IMR-90 (cell line): ENCODE data around the gene ZBP1. TPM values are rescaled to one million over a fixed set of nuclear protein-coding genes. Genes with fewer than 3 reads are reported as not detected.
A peak's percentile ranks its signal among the peaks of the same experiment; 100 is the strongest.

Experiments
- ATAC-seq: fragments of 200-7000 bp; cut with Tn5 transposase; 2 replicates; pipeline ENCODE4 v1.9.1; 2020; ENCODE audit warnings: low read depth, mild to moderate bottlenecking, moderate library complexity
- BruUV-seq: library from RNA; stranded (reverse); fragments of 400-500 nt; replicated peaks from 2 replicates; lab custom pipeline; 2021; lab: Mats Ljungman, UMichigan
- CTCF ChIA-PET: fragments of 300-600 bp; formaldehyde crosslinking; extraction: SDS; loops from one replicate; lab custom pipeline; 2021; ENCODE audit warnings: antibody characterized with exemption; lab: Yijun Ruan, JAX
- POLR2A ChIA-PET: fragments of 300-600 bp; sonication (Branson Sonifier 250); formaldehyde crosslinking; loops from one replicate; lab custom pipeline; 2022; ENCODE audit warnings: antibody characterized with exemption; ENCODE audit not compliant: unreplicated experiment; lab: Charles Lee
- DNase-seq: peaks from one replicate; pipeline ENCODE4 v3.0.0; 2013
- H2AFZ ChIP-seq: replicated peaks from 2 replicates; pipeline ENCODE3; 2013; ENCODE audit warnings: low read length, mild to moderate bottlenecking; ENCODE audit not compliant: poor library complexity
- H2AK5ac ChIP-seq: 2 replicates; pipeline ENCODE4 v1.6.1; 2013; ENCODE audit warnings: low read depth, low read length, inconsistent platforms
- H2AK9ac ChIP-seq: replicated peaks from 2 replicates; pipeline ENCODE3; 2013; ENCODE audit warnings: mild to moderate bottlenecking, low read depth, low read length, moderate library complexity; ENCODE audit not compliant: poor library complexity
- H2BK120ac ChIP-seq: 2 replicates; pipeline ENCODE4 v1.6.1; 2013; ENCODE audit warnings: low read depth, low read length, inconsistent platforms
- H2BK15ac ChIP-seq: 3 replicates; pipeline ENCODE4 v1.6.1; 2013; ENCODE audit warnings: low read depth, low read length, inconsistent platforms
- H2BK20ac ChIP-seq: 2 replicates; pipeline ENCODE4 v1.6.1; 2013; ENCODE audit warnings: low read depth, mild to moderate bottlenecking, inconsistent platforms, low read length, moderate library complexity
- H2BK5ac ChIP-seq: 2 replicates; pipeline ENCODE4 v1.6.1; 2013; ENCODE audit warnings: mild to moderate bottlenecking, low read depth, low read length, inconsistent platforms; ENCODE audit not compliant: poor library complexity, severe bottlenecking
- H3K14ac ChIP-seq: replicated peaks from 2 replicates; pipeline ENCODE4 v1.6.1; 2013; ENCODE audit warnings: low read depth, low read length, inconsistent platforms
- H3K18ac ChIP-seq: 2 replicates; pipeline ENCODE4 v1.6.1; 2013; ENCODE audit warnings: low read depth, low read length, control low read depth
- H3K23ac ChIP-seq: 2 replicates; pipeline ENCODE4 v1.6.1; 2013; ENCODE audit warnings: low read depth, low read length, inconsistent platforms
- H3K27ac ChIP-seq: 2 replicates; pipeline ENCODE4 v1.5.1; 2013; ENCODE audit warnings: mild to moderate bottlenecking, control low read depth, low read length; ENCODE audit not compliant: insufficient read depth
- H3K27me3 ChIP-seq: 2 replicates; pipeline ENCODE4 v1.6.1; 2013; ENCODE audit warnings: low read length; ENCODE audit not compliant: control insufficient read depth, insufficient read depth
- H3K36me3 ChIP-seq: 2 replicates; pipeline ENCODE4 v1.6.1; 2013; ENCODE audit warnings: low read length, mixed read lengths; ENCODE audit not compliant: control insufficient read depth, insufficient read depth
- H3K4ac ChIP-seq: 2 replicates; pipeline ENCODE4 v1.6.1; 2013; ENCODE audit warnings: low read depth, low read length, inconsistent platforms
- H3K4me1 ChIP-seq: 2 replicates; pipeline ENCODE4 v1.6.1; 2013; ENCODE audit warnings: low read length, mixed read lengths; ENCODE audit not compliant: control insufficient read depth, insufficient read depth
- H3K4me2 ChIP-seq: 2 replicates; pipeline ENCODE4 v1.6.1; 2013; ENCODE audit warnings: low read depth, mild to moderate bottlenecking, control low read depth, low read length, moderate library complexity
- H3K4me3 ChIP-seq: 2 replicates; pipeline ENCODE4 v1.5.1; 2013; ENCODE audit warnings: low read depth, mild to moderate bottlenecking, control low read depth, low read length, moderate library complexity; ENCODE audit not compliant: insufficient read depth
- H3K56ac ChIP-seq: 2 replicates; pipeline ENCODE4 v1.6.1; 2013; ENCODE audit warnings: low read length, inconsistent platforms; ENCODE audit not compliant: insufficient read depth; ENCODE audit errors: extremely low read depth
- H3K79me1 ChIP-seq, 2 experiments: 2 replicates each; pipeline ENCODE4 v1.6.1; 2013; ENCODE audit warnings: low read length in 2 of 2, inconsistent platforms in 1 of 2, low read depth in 1 of 2
- H3K9ac ChIP-seq: 2 replicates; pipeline ENCODE4 v1.6.1; 2013; ENCODE audit warnings: low read depth, low read length, control low read depth
- H3K9me1 ChIP-seq: 2 replicates; pipeline ENCODE4 v1.6.1; 2013; ENCODE audit warnings: low read length, inconsistent platforms; ENCODE audit not compliant: insufficient read depth
- H3K9me3 ChIP-seq: 2 replicates; pipeline ENCODE4 v1.6.1; 2013; ENCODE audit warnings: low read length; ENCODE audit not compliant: control insufficient read depth, insufficient read depth
- H4K20me1 ChIP-seq: 2 replicates; pipeline ENCODE4 v1.6.1; 2013; ENCODE audit warnings: low read length, inconsistent platforms; ENCODE audit not compliant: insufficient read depth
- H4K5ac ChIP-seq: 2 replicates; pipeline ENCODE4 v1.6.1; 2013; ENCODE audit warnings: mild to moderate bottlenecking, low read depth, low read length, control low read depth
- H4K8ac ChIP-seq, 2 experiments: 2 replicates each; pipeline ENCODE4 v1.6.1; 2013; ENCODE audit warnings: low read depth in 2 of 2, low read length in 2 of 2, control low read depth in 1 of 2, inconsistent platforms in 1 of 2
- H4K91ac ChIP-seq: 2 replicates; pipeline ENCODE4 v1.6.1; 2013; ENCODE audit warnings: low read depth, low read length, inconsistent platforms; ENCODE audit not compliant: insufficient read depth
- BHLHE40 ChIP-seq: fragments of 150-350 bp; IDR thresholded peaks from 2 replicates; pipeline ENCODE4 v1.6.1; 2016; ENCODE audit warnings: mild to moderate bottlenecking, low read depth, low read length
- CEBPB ChIP-seq: IDR thresholded peaks from 2 replicates; pipeline ENCODE4 v1.6.1; 2012; ENCODE audit warnings: low read depth, low read length, improper control_type of control experiment
- CHD1 ChIP-seq: IDR thresholded peaks from 2 replicates; pipeline ENCODE4 v1.6.1; 2012; ENCODE audit warnings: low read depth, low read length, improper control_type of control experiment
- ELK1 ChIP-seq: fragments of 150-350 bp; IDR thresholded peaks from 2 replicates; pipeline ENCODE4 v1.6.1; 2016; ENCODE audit warnings: low read depth, mild to moderate bottlenecking, low read length, moderate library complexity, borderline replicate concordance
- FOS ChIP-seq: fragments of 150-350 bp; IDR thresholded peaks from 2 replicates; pipeline ENCODE4 v1.6.1; 2016; ENCODE audit warnings: low read depth, low read length
- MAFK ChIP-seq: IDR thresholded peaks from 2 replicates; pipeline ENCODE4 v1.6.1; 2012; ENCODE audit warnings: low read depth, low read length, improper control_type of control experiment
- MAZ ChIP-seq: IDR thresholded peaks from 2 replicates; pipeline ENCODE4 v1.6.1; 2012; ENCODE audit warnings: low read depth, mild to moderate bottlenecking, low read length, improper control_type of control experiment, moderate library complexity, borderline replicate concordance
- MXI1 ChIP-seq: IDR thresholded peaks from 2 replicates; pipeline ENCODE4 v1.6.1; 2012; ENCODE audit warnings: low read depth, mild to moderate bottlenecking, low read length, moderate library complexity, borderline replicate concordance
- NFE2L2 ChIP-seq: fragments of 150-350 bp; IDR thresholded peaks from 2 replicates; pipeline ENCODE4 v1.6.1; 2016; ENCODE audit warnings: low read depth, mild to moderate bottlenecking, low read length
- POLR2A ChIP-seq: IDR thresholded peaks from 2 replicates; pipeline ENCODE4 v1.6.1; 2012; ENCODE audit warnings: mild to moderate bottlenecking, low read depth, low read length
- RAD21 ChIP-seq: IDR thresholded peaks from 2 replicates; pipeline ENCODE4 v1.6.1; 2012; ENCODE audit warnings: low read length, improper control_type of control experiment
- RCOR1 ChIP-seq: IDR thresholded peaks from 2 replicates; pipeline ENCODE4 v1.6.1; 2012; ENCODE audit warnings: mild to moderate bottlenecking, low read length, improper control_type of control experiment; ENCODE audit not compliant: insufficient replicate concordance
- RFX5 ChIP-seq: IDR thresholded peaks from 2 replicates; pipeline ENCODE4 v1.8.0; 2012; ENCODE audit warnings: low read depth, mild to moderate bottlenecking, low read length, moderate library complexity
- SMC3 ChIP-seq: fragments of 150-350 bp; IDR thresholded peaks from 2 replicates; pipeline ENCODE4 v1.6.1; 2016; ENCODE audit warnings: low read depth, mild to moderate bottlenecking, antibody characterized with exemption, low read length, moderate library complexity
- WGBS, 2 experiments: methylation state at CpG; one replicate each; pipeline versions ENCODE4 v1.1.5 to v1.1.7; 2013; ENCODE audit warnings: missing lambda C conversion rate in 2 of 2; ENCODE audit not compliant: insufficient read length in 1 of 2; ENCODE audit errors: extremely low coverage in 2 of 2; 5-methylcytosine and 5-hydroxymethylcytosine counted together
- dilution Hi-C: fragments of 300-500 bp; cut with HindIII; formaldehyde crosslinking; loops from one replicate; pipeline ENCODE4 v1.14.3; 2018; ENCODE audit warnings: low sequenced_read_pairs; ENCODE audit not compliant: unreplicated experiment
- in situ Hi-C: fragments of 300-500 bp; cut with MboI; formaldehyde crosslinking; loops from 3 replicates; pipeline ENCODE4 v1.14.3; 2019; ENCODE audit warnings: low sequenced_read_pairs, inconsistent platforms, mixed read lengths
- intact Hi-C: fragments of 100-400 bp; cut with micrococcal nuclease; formaldehyde crosslinking; loops from 2 replicates; pipeline ENCODE4 v1.10.0; 2022
- polyA plus RNA-seq, 3 experiments: library from polyadenylated mRNA; depleted of rRNA; stranded (reverse); fragments of >200 nt; gene quantifications; 2 replicates each; pipeline ENCODE4 v1.2.3, GENCODE V29; 2012; ENCODE audit warnings: low replicate concordance in 1 of 3
- total RNA-seq: library from RNA; depleted of rRNA; stranded (reverse); fragments of >200 nt; gene quantifications from 2 replicates; pipeline ENCODE4 v1.2.3, GENCODE V29; 2012
- TF ChIP-seq, protein P1 (sequence below): conservative IDR thresholded peaks from 2 replicates; pipeline ENCODE4 v1.5.1; 2012; ENCODE audit warnings: mild to moderate bottlenecking, low read depth, low read length, improper control_type of control experiment
- TF ChIP-seq, protein P2 (sequence below): fragments of 150-350 bp; IDR thresholded peaks from 2 replicates; pipeline ENCODE4 v1.6.1; 2017; ENCODE audit warnings: mild to moderate bottlenecking, antibody characterized with exemption, low read length, low read depth

ZBP1 gene
- total and polyA plus RNA-seq, 2 of the 4 experiments (the other 2 are of a cell fraction) = not detected

GRCh38 chr20:57627339-57627738 is 7.1 kb upstream of the ZBP1 start:
- dilution Hi-C loops = no loop called here

More at GRCh38 chr20:57627339-57627738, 7.1 kb upstream of the ZBP1 start:
- H3K4me1 ChIP-seq = peaks cover 4% of the 10 kb centered on the region; the same call in 1 of the 2 replicates
- no peaks in the 10 kb centered on the region for H4K20me1 ChIP-seq
- no peak overlapping the region for H3K18ac ChIP-seq
- H2AK9ac ChIP-seq = no peak overlapping the region
- no peak overlapping the region for H4K8ac ChIP-seq
- ATAC-seq (no peak), DNase-seq (no peak)
- BruUV-seq = no TSS peak
- no peak overlapping the region for H3K56ac ChIP-seq
- no peak overlapping the region for H3K9ac ChIP-seq
- H3K36me3 ChIP-seq = no peaks in the 10 kb centered on the region
- H3K9me3 ChIP-seq = peaks cover 3% of the 10 kb centered on the region; the same call in 1 of the 2 replicates
- no peak overlapping the region for H3K27ac ChIP-seq
- no peak overlapping the region for H3K23ac ChIP-seq
- H3K14ac ChIP-seq = no peak overlapping the region
- intact Hi-C loops = no loop called here
- no peak overlapping the region for H2BK120ac ChIP-seq
- H3K27me3 ChIP-seq = peaks cover 3% of the 10 kb centered on the region
- H2AFZ ChIP-seq = no peak overlapping the region
- H3K9me1 ChIP-seq = no peaks in the 10 kb centered on the region
- H3K4me2 ChIP-seq = no peak overlapping the region
- TF ChIP-seq, protein P1, sequence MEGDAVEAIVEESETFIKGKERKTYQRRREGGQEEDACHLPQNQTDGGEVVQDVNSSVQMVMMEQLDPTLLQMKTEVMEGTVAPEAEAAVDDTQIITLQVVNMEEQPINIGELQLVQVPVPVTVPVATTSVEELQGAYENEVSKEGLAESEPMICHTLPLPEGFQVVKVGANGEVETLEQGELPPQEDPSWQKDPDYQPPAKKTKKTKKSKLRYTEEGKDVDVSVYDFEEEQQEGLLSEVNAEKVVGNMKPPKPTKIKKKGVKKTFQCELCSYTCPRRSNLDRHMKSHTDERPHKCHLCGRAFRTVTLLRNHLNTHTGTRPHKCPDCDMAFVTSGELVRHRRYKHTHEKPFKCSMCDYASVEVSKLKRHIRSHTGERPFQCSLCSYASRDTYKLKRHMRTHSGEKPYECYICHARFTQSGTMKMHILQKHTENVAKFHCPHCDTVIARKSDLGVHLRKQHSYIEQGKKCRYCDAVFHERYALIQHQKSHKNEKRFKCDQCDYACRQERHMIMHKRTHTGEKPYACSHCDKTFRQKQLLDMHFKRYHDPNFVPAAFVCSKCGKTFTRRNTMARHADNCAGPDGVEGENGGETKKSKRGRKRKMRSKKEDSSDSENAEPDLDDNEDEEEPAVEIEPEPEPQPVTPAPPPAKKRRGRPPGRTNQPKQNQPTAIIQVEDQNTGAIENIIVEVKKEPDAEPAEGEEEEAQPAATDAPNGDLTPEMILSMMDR = no peak
- TF ChIP-seq POLR2A (no peak), FOS (no peak), RFX5 (no peak), NFE2L2 (no peak), MAFK (no peak), MXI1 (no peak), BHLHE40 (no peak), SMC3 (no peak), MAZ (no peak), CEBPB (no peak), RAD21 (no peak), CHD1 (no peak), RCOR1 (no peak), ELK1 (no peak)
- TF ChIP-seq, protein P2, sequence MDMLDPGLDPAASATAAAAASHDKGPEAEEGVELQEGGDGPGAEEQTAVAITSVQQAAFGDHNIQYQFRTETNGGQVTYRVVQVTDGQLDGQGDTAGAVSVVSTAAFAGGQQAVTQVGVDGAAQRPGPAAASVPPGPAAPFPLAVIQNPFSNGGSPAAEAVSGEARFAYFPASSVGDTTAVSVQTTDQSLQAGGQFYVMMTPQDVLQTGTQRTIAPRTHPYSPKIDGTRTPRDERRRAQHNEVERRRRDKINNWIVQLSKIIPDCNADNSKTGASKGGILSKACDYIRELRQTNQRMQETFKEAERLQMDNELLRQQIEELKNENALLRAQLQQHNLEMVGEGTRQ = no peak
- H3K4me3 ChIP-seq = no peak overlapping the region
- H2AK5ac ChIP-seq = peak overlapping the region; percentile 21; the same call in 1 of the 2 replicates
- in situ Hi-C loops = no loop called here
- ChIA-PET POLR2A (no interaction called here), CTCF (no interaction called here)
- WGBS, 2 experiments = no CpG with 5 or more reads among the region's 2 CpGs
- no peak overlapping the region for H3K4ac ChIP-seq
- no peaks in the 10 kb centered on the region for H3K79me1 ChIP-seq
- no peak overlapping the region for H2BK15ac ChIP-seq
- no peak overlapping the region for H2BK5ac ChIP-seq
- no peak overlapping the region for H4K5ac ChIP-seq
- H2BK20ac ChIP-seq = no peak overlapping the region
- no peak overlapping the region for H4K91ac ChIP-seq
